Activated CD8-positive, alpha-beta memory T cell treated with anti-CD3 and anti-CD28 coated beads for 48 hours (primary cell): Measurements from ENCODE around the gene CD300A.
A peak's percentile ranks its signal among the peaks of the same experiment; 100 is the strongest.

Experiments used
- DNase-seq, 3 experiments: peaks; one replicate each; pipeline ENCODE4 v3.0.0-alpha.2; 2020; ENCODE audit warnings: low read depth in 2 of 3, low spot score in 2 of 3

Gene CD300A

DNA sequence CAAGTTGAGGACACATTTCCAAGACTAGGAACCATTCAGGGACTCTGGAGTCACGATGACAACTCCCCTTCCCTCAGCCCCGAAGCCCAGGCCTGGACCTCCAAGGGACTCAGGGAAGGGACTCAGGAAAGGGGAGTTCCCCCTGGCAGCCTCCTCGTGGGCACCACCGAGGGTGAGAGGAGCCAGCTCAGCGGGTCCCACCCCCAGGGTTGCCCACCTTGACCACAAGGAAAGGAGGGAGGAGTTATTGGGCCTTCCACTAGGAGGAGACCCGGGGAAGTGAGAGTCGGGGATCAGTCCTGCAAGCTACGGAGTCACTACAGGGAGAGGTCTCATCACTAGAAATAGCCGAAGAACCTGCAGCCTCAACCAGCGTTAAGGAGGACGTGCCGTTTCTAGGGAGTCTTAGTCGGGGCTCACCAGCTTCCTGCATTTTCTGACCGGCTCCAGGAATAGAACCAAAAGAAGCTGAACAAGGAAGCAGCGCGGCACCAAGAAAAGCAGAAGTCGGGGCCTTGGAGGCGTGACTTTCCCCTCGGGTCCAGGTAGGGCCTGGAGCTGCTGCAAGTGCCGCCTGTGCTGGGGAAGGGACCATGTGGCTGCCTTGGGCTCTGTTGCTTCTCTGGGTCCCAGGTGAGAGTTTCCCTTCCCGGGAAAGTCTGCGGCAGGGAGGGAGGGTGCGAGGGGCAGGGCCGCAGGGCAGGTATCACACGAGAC, at the start of gene CD300A:
TSS of gene CD300A (plus strand) at position 524 of the 717 bp plus-strand sequence. CDS start at position 594, 70 bp downstream.
- no peak for DNase-seq

DNA sequence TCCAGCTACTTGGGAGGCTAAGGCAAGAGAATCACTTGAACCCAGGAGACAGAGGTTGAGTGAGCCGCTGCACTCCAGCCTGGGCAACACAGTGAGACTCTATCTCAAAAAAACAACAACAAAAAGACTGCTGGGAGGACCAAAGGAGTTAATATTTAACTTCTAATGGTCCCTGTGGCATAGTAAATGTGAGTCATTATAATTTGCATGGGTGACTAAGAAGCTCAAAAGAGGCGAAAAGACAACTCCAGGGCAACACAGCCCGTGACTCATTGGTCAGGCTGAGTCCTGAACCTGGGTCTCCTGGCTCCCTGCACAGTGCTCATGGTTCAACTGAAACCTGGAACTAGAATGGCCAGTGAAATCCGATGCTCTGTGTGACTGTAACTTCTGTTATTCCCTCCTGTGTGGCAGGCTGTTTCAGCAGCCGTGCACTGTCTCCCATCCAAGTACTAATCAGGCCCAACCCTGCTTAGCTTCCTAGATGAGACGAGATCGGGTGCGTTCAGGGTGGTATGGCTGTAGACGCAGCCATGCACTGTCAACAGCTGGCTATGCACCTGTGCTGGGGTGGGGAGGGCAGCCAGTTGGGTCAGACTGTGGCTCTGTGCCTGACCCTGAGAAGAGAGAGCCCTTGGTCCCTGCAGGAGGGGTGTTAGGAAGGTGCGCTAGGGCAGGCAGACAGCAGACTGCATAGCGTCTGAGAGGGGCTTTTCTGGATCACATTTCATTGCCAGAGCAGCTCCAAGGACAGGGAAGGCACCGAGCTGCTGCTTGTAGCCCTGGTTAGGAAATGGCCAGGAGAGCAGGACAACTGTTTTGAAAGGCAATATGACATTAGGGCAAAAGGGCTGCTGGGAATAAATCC, 49.0 kb upstream of the CD300A start:
- no peak for DNase-seq

DNA sequence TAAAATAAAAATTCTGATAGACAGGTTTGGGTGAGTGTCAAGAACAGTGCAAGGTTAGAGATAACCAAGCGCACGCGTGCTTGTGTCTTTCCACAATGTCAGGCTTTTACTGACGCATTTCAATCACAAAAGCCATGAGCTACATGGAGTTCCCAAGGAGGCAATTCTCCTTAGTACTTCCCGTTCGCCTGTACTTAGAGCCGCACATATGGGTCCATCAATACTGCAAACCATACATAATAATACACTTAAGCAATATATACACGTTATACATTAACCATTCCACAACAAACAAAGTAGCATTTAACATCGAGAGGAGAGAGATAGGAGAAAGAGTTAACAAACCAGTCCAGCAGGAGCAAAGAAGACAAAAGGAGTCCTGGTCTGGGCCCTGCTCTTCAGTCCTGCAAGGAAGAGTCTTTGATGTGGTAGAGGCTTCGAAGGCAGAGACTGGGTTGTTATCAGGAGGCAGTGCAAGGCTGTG, 46.5 kb upstream of the CD300A start:
- no peak for DNase-seq

DNA sequence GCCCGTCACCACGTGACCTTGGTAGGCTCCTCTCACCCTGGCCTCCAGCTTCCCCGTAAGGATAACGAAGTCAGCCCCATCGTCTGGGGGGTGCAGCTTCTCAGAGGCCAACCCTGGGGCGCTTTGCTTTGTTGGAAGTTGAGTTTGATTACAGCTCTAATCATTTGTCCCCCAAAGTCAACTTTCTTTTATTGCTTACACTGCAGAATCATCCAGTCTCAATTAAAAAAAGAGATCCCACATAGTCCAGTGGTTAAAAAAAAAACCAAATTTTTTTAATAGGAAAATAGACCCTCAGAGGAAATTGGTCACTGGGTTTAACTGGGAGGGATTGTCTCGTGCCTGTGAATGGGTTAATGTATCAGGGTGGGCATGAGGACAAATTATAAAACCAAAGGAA, 42.3 kb upstream of the CD300A start:
- DNase-seq: no peak

DNA sequence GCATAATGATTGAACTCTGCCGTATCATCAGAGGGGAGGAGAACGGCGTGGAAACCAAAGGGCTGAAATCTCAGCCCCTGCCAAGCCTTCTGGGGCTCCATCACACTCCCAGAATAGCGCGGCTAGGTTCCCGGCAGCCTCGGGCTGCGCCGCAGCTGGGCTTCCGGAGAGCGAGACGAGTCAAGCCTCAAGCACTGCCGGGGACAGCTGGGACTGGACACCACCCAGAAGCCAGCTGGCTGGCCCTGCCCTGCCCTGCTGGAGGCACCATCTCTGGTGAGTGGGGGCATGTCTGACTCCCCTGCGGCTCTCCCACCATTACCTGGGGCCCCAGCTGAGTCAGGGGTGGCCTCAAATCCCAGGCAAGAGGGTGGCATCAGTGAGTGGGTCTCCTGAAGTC, 41.8 kb upstream of the CD300A start:
- DNase-seq: no peak

DNA sequence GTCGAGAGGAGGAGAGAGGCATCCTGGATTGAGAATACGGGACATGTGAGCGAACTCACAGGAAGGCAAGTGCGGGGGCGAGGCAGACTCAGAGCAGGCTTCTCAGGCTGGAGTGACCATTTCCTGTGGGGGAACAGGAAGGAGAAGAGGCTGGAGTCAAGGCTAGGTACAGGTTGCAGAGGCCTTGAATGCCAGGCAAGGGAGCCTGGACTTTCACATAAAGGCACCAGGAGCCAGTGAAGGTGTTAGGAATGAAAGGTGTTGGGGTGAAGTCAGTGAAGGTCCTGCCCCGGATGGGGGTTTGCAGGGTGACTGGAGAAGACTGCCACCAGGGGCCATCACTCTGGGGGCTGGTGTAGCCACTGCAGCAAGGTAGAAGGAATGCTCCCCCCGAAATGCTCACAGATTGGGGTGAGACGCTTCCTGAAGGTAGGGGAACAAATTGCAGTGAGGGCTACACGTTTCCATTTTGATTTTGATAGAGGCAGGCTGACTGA, 39.8 kb upstream of the CD300A start:
- no peak for DNase-seq

DNA sequence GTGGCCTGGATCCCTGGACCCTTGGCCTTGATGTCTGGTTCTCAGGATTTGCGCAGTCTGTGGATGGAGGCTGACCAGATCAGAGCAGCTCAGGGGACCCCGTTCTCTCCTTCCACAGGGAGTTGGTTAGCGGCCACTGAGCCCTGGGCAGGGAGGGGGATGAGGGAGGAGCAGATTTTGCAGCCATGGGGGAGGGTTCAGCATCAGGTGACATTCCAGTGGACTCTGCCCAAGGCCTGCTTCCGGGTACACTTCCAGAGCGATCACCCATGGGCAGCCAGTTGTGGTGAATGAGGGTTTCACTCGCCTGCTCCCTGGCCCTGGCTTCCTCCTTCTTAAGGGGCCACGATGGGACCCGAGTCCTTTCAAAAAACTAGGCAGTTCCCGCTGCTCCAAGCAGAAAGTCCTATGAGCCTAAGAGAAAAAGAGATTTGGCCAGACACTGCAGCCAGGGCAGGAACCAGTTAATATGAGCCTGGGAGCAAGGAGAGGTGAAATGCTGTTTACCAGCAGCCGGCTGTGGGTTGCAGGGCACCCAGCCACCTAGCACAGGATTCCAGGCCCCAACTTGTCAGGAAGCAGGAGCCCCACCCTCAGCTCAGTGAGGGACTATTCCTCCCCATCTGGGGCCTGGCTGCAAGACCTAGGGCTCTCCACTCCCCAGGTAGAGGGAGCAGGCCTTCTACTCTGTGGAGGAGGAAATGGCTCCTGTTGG, 39.2 kb upstream of the CD300A start:
- no peak for DNase-seq

DNA sequence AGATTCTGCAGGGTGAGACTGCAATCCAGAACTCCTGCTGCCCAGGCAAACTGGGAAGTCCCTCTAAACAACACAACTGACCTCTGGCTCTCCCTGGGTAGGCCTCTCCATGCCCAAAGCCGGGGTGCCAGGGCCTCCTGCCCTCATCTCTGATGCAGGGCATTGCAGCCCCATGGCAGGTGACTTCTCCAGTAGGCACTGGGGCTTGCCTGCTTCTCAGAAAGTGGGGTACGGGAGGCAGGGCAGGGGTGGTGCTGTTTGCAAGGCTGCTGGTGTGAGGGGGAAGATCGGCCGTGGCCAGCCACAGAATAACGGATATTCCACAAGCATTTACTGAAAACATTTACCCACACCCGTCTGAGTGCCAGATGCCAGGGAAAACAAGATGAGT, 38.7 kb upstream of the CD300A start:
- no peak for DNase-seq

DNA sequence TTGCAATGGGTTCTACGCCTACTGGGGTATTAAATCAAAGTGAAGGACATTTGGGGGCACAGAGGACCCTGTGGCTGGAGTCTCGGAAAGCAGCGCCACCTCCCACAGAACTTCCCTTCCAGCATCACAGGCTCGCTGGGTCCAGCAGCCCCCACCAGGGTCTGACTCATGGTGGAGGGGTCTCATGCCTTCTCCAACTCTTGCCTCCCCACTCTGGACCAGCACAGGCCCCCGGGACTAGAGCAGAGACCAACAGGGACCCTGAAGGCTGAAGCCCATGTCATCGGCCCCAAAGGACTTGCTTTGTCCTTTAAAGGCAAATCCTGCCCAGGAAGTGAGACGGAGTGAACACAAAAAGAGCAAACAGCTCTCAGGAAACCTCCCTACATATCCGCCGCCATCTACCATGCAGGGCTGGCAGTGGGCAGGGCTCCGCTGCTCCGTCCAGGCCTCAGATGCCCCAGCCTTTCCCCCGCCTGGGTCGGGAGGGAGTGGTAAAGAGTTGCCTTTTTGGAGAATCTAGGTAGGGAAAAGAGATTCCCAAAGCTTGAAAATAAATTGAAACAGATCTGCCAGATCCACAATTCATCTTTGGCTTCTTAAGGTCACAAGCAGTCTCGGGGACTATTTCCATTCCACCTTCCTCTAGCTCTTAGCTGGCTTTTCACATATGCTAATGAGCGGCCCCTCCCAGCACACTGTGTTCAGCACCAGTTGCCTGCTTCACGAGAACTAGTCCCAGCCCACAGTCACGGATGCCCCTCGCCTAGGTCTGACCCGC, 36.6 kb upstream of the CD300A start:
- DNase-seq: no peak

DNA sequence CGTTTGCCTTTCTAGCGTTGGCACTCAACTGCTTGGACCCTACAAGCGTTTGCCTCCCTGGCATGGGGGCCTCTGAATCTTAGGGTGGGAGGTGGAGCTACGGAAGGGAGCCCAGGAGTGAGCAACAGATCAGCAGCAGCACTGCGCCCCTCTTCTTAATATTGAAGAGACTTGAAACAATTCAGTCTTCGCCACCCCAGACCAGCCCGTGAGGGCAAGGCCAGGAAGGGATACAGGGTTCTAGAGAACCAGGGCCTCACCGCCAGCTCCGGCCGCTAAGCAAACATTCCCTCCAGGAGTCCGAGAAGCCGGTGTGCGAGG, 36.1 kb upstream of the CD300A start:
- no peak for DNase-seq

DNA sequence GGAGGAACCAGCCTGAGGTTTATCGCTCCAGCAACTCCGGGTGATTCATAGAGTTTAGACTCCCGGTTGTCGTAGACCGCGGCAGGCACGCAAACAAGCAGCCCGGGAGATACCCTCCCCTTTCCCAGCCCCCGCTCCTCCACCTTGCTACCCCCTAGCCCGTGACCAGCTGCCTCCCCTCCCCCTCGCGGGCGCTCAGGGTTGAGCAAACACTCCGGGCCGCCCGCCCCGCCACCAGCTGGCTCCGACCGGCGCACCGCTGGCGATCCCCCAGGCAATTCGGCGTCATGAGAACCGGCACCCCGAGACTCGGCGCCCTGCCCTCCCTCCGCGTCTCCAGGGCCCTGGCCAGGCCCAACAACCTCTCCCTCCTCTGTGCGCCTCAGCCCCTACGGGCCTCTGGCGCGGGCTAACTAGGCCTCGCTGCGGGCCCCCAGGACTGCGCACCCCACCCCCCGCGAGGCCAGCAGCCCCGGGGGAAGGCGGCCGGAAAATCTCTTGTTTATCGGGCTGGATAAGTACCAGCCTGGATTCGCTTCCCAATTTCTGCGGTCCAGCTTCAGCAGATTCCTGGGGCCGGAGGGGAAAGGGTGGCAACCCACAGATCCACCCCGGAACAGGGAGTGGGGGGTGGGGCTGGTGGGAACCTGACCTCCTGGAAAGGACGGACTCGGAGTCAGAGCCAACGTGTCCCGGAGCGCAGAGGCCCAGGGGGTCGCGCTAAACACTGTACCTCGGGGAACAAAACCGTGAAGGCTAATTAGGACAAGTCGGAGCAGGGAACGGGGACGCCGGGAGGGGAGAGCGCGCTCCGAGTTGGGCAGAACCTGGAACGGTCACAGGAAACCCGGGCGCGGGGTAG, 35.5 kb upstream of the CD300A start:
- no peak for DNase-seq

DNA sequence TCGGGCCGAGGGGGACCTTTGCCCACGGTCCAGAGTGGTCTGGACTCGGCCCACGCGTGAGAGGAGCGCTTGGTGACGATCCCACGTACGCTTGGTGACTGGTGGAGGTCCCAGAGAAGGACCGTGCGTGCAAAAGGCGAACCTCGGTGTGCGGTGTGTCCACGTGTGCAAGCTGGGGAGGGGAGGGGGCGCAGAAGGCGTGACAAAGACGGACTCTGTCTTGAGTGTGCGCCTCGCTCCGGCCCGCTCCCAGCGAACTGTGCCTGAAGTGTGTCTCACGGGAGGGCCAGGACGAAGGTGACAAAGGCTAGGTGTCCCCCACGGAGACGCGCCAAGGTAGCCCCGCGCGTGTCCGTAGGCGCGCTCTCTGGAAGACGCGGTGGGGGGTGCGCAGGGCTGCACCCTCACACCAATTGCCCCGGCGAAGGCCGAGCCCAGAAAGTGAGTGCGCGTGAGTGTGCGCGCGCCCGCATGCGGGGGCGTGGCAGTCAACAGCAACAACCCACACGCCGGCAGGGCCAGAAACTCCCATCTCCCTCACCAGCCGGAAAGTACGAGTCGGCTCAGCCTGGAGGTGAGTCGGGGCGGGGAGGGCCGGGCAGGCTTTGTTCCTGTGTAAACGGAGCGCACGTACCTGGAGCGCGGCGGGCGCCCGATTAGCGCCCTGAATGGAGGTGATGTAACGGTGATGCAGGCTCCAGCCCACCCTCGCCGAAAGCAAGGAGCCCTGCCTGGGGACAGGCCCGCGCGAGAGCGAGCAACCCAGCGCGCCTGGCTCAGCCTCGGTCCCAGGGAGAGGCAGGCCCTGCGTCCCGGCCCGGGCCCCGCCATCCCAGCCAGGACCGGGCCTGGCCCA, 34.6 kb upstream of the CD300A start, which contains the start of gene GPRC5C:
TSS of gene GPRC5C (plus strand) at position 521 of the 856 bp plus-strand sequence. CDS start 7,689 bp downstream, outside the sequence.
- peak in 1 of 3 experiments; percentile 34 for DNase-seq

DNA sequence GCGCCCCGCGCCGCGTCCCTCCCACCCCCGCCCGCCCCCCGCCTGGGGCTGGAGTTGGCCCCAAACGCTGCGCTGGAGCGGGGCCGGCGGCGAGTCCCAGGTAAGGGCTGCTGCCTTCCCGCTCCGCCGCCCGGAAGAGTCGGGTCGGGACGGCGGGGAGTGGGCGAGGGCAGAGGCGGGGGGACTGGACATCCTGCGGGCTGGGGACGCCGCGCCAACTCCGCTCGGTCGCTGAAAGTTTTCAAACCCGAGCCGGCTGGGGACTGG, 34.1 kb upstream of the CD300A start:
- no peak for DNase-seq

DNA sequence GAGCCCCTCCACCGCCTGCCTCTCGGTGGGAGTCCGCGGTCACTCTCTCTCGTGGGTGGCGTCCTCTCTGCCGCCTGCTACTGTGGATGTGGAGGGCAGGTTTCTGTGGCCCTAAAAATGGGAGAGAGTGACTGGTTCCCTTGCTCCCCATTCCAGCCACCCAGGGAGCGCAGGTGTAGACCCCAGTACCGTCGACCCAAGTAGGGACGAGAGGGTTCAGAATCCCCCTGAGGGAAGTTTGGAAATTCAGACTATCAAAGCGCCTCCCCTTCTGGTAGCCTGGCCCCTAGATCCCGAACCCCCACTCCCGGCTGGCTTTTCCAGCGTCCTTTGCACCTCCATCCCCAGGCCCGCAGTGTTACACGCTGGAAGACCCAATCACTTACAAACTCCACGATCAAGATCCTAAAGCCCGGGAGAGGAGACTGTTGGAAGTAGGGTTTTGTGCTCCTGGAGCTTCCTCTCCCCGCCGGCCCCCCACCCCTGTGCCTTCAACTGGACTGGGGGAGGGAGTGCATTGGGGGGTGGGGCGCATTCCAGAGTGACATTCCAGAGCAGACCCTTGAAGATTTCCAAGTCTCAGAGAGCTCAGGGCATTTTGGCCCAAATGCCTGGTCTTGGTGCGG, 33.6 kb upstream of the CD300A start:
- no peak for DNase-seq

DNA sequence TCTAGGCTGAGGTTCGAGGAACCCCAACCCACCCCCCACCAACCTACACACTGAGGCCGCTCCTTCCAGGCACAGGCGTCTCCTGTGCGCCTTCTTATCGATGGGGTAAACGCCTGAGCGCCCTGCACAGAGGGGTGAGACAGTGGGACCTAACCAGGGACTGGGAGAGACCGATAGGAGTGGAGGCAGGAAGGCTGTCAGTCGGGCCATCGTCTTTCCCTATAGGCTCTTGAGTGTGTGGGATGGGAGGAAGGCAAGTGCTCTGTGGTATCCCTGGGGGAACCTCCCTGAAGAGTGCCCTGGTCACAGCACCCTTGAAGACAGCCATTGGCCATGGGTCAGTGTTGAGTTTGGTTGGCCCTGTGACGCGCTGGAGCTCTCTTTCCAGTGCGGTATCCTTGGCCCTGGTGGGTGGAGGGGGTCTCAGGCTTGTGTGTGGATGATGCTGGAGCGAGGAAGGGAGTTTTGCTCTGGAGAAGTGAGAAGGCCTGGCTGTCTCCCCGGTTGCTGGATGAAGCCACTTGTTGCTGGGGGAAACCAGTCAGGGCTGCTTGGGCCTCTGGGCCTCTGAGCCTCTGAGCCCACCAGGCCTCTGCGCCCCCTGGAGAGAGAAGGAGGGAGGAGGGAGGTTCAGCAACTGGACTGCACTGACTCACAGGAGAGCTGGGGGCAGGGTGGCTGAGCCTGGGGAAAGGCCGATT, 32.9 kb upstream of the CD300A start:
- no peak for DNase-seq

DNA sequence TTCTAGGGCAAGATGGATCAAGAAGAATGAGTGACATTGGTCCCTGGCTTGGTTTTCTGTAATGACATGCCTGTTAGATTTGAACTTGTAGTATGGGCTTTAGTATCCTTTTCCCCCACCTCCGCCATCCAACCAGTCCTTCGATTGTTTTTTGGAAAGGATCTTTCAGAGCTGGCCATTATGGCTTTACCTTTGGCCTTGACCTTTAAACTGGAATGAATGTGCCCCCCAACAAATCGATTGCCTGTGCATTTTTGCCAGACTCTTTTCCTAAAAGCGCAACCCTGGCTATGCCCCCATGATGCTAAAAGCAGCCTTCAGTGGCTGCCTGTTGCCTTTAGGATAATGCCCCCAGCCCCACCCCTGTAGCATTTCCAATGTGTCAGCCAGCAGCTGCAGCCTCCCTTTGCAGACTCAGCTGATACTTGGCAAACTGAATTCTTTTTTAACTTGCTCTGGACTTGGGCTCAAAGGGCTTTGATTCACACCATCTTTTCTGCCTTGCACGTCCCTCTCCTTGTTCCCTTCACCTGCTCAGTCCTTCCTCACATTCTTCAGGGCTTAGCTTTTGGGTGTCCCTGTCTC, 30.6 kb upstream of the CD300A start:
- DNase-seq: no peak

DNA sequence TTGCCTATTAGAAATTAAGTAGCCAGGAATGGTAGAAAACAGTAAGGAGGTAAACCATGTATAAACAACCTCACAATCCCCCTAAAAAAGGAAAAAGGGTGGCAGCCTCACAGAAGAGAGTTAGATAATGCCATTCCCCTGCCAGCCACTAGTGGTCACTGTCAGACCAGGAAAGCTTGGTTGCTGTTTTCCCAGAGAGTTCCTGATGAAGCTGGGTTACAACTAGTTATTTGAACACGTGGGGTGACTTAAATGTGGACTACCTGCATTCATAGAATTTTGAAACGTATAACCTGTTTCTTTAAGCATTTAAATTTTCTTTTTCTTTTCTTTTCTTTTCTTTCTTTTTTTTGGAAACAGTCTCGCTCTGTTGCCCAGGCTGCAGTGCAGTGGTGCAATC, 28.7 kb upstream of the CD300A start:
- no peak for DNase-seq
